ENCODE measurements around the gene SETD7.
A peak's percentile ranks its signal among the peaks of the same experiment; 100 is the strongest.

SETD7 gene

DNA sequence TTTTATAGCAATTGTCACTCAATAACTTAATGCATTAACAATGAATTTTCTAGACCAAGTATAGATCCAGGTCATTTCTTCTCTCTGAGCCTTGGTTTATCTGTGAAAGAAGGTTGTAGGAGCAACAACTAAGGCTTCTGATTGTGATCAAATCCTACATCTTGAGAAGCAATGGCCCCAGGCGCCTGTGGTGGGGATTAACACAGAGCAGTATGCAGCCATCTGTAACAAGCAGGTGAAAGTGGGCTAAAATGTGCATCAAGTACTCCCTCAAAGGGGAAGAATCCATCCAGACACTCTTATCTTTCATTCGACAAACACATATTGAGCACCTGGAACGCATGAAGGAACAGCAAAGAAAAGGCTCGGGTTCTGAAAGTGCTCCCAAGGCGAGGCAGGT is 19.1 kb upstream of the SETD7 start:
- H3K4me3 ChIP-seq (ENCODE audit: low read length) = no peak overlapping the region
- DNase-seq (ENCODE audit: low read depth) = no peak
- TF ChIP-seq, protein P1, sequence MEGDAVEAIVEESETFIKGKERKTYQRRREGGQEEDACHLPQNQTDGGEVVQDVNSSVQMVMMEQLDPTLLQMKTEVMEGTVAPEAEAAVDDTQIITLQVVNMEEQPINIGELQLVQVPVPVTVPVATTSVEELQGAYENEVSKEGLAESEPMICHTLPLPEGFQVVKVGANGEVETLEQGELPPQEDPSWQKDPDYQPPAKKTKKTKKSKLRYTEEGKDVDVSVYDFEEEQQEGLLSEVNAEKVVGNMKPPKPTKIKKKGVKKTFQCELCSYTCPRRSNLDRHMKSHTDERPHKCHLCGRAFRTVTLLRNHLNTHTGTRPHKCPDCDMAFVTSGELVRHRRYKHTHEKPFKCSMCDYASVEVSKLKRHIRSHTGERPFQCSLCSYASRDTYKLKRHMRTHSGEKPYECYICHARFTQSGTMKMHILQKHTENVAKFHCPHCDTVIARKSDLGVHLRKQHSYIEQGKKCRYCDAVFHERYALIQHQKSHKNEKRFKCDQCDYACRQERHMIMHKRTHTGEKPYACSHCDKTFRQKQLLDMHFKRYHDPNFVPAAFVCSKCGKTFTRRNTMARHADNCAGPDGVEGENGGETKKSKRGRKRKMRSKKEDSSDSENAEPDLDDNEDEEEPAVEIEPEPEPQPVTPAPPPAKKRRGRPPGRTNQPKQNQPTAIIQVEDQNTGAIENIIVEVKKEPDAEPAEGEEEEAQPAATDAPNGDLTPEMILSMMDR (IDR thresholded peaks at IDR 0.05; ENCODE audit: insufficient read depth, low read depth, low read length, missing control alignments) = no peak

DNA sequence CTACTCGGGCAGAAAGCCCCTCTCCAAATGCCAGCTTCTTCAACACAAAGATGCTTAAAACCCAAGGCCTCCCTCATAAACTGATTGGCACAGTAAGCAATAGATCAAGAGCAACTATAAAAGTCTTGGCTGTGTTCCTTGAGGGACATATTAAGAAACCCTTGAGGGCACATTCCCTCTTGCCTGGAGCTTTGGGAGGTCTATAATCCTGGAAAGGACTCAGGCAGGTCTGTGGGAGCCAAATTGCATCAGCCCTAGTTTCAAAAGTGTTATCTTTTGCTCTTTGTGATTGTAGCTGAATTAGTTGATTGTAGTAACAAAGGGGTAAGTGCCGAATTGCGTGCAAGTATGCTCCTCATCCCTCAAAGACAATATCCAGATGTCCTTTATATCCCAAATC is 18.6 kb upstream of the SETD7 start:
- TF ChIP-seq, protein P1 (IDR thresholded peaks at IDR 0.05; ENCODE audit: insufficient read depth, low read depth, low read length, missing control alignments) = no peak
- no peak overlapping the region for H3K4me3 ChIP-seq (ENCODE audit: low read length)
- DNase-seq (ENCODE audit: low read depth) = no peak

- TF ChIP-seq, protein P1 (IDR thresholded peaks at IDR 0.05; ENCODE audit: insufficient read depth, low read depth, low read length, missing control alignments) = no peak
- peak; percentile 91 for DNase-seq (ENCODE audit: low read depth)
Observed at GRCh38 chr4:139568206-139568955, 12.4 kb upstream of the SETD7 start.

GRCh38 chr4:139567159-139567870 is 11.3 kb upstream of the SETD7 start:
- DNase-seq (ENCODE audit: low read depth) = no peak
- TF ChIP-seq, protein P1 (IDR thresholded peaks at IDR 0.05; ENCODE audit: insufficient read depth, low read depth, low read length, missing control alignments) = no peak
- no peak overlapping the region for H3K4me3 ChIP-seq (ENCODE audit: low read length)

More at GRCh38 chr4:139568206-139568955, 12.4 kb upstream of the SETD7 start:
- H3K4me3 ChIP-seq (ENCODE audit: low read length) = no peak overlapping the region

- H3K4me3 ChIP-seq (ENCODE audit: low read length) = no peak overlapping the region
- TF ChIP-seq, protein P1 (IDR thresholded peaks at IDR 0.05; ENCODE audit: insufficient read depth, low read depth, low read length, missing control alignments) = no peak
- no peak for DNase-seq (ENCODE audit: low read depth)
Observed at GRCh38 chr4:139564502-139564901, 8.5 kb upstream of the SETD7 start.

DNA sequence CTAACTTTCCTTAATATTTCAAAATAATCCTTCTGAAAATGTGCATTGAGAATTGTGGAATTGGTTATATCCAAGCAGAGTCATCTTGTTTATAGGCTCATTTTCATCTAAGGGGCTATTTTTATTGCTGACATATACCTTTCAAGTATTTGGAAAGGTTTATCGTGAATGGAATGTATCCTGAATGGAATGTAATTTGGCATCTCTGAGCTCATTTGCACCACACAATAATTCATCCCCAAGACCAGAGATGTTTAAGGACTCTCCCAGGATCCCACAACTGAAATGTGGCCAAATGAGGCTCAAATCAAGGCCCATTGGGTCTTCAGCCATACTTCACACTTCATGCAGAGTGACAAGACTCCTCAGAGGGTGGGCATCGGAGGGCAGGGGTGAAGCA is 7.5 kb upstream of the SETD7 start:
- no peak for DNase-seq (ENCODE audit: low read depth)
- H3K4me3 ChIP-seq (ENCODE audit: low read length) = no peak overlapping the region
- TF ChIP-seq, protein P1 (IDR thresholded peaks at IDR 0.05; ENCODE audit: insufficient read depth, low read depth, low read length, missing control alignments) = no peak

Measured in epithelial cell of esophagus (primary cell).